GM18507 (cell line): ENCODE data around the gene CD209.
A peak's percentile ranks its signal among the peaks of the same experiment; 100 is the strongest.
"Not testable (repeated sequence)": the region's sequence is repeated elsewhere in the genome, so short reads cannot be mapped to it uniquely, and the experiment has no call there.

Source experiments
- DNase-seq: peaks from one replicate; pipeline ENCODE4 v3.0.0; 2011; ENCODE audit warnings: low read depth; ENCODE audit not compliant: insufficient read length; ENCODE audit errors: extremely low spot score
- FAIRE-seq: peaks from 2 replicates; lab custom pipeline; 2011; peaks lifted over from hg19 to GRCh38; lab: Jason Lieb, UNC

CD209 gene

DNA sequence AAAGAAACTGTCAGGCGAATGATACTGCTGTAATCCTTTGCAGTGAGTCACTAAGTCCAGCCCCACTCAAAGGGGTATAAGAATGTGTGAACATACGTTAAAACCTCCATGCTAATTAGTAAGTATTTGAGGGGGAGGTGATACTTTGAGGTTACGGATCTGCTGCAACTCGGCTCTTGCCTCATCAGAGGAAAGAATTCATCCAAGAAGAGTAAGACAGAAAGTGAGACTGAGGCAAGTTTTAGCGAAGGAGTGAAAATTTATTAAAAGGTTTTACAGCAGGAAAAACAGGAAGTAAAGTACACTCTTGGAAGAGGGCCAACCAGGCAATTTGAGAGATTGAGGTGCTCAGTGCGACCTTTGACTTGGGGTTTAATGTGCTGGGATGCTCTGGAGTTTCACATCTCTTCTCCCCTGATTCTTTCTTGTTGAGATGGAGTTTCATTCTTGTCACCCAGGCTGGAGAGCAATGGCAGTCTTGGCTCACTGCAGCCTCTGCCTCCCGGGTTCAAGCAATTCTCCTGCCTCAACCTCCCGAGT is 25.5 kb upstream of the CD209 start:
- peak; percentile 95 for FAIRE-seq
- DNase-seq: peak; percentile 30

DNA sequence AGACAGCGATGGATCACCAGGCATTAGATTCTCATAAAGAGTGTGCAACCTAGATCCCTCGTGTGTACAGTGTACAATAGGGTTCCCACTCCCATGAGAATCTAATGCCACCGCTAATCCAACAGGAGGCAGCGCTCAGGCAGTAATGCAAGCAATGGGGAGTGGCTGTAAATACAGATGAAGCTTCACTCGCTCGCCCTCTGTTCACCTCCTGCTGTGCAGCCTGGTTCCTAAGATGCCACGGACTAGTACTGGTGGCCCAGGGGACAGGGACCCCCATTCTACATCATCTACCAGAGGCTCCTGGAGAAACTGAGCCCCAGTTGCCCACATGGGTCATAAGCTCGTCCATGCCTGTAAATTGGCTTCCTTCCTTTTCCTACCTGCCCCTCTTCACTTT is 23.7 kb upstream of the CD209 start:
- FAIRE-seq (no peak), DNase-seq (no peak)

DNA sequence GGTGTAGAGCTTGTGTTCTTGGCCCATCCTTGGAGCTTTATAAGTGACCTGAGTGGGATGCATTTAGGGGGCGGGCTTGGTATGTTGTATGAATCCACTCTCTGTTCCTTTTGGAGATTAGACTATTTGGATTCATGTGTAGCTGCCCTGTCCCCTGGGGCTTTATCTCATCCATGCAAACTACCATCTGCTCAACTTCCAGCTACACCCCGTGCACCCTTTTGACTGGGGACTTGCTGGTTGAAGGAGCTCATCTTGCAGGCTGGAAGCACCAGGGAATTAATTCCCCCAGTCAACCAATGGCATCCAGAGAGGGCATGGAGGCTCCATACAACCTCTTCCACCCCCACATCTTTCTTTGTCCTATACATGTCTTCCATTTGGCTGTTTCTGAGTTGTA is 21.8 kb upstream of the CD209 start:
- FAIRE-seq (no peak), DNase-seq (no peak)

DNA sequence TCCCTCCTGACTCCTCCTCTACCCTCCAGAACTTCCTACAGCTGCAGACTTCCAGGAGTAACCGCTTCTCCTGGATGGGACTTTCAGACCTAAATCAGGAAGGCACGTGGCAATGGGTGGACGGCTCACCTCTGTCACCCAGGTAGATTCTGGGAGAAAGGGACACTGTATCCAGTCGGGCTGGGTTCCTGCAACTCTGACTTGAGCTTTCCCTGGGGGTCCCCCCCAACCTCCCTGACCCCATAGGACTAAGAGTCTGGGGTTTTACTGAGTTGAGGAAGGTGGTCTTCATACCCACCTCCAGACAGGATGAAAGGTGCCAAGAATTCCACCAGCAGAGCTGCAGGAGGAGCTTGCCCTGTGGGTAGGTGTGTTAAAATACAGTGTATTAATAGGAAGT is 20.2 kb upstream of the CD209 start:
- DNase-seq (no peak), FAIRE-seq (no peak)

DNA sequence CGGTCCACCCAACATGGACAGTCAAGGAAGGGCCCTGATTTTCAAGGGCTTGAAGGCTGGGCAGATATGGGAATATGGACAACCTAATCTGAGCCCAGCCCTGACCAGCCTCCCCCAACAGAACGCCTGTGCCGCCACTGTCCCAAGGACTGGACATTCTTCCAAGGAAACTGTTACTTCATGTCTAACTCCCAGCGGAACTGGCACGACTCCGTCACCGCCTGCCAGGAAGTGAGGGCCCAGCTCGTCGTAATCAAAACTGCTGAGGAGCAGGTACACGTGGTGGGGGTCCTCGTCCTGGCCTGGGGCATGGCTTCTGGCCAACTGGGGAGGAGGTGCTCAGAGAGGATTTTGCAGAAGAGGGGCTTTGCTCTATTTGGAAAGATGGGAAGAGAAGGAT is 19.2 kb upstream of the CD209 start:
- no peak for DNase-seq
- FAIRE-seq: no peak

DNA sequence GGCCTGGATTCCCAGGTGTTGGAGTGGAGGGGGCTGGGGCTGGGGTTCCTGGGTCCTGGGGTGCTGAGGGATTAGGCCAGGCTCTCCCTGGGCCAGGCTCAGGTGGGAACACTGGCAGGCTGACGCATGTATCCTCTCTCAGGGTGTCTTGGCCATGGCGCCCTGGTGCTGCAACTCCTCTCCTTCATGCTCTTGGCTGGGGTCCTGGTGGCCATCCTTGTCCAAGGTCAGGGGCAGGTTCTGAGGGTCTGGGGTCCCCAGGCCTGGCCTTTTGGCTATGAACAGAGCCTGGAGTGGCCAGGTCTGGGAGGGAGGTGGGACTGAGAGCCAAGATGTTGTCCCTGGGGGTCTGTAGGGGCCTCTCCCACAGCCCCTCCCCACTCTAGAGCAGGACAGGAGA is 17.7 kb upstream of the CD209 start:
- FAIRE-seq, DNase-seq: not testable (repeated sequence)

DNA sequence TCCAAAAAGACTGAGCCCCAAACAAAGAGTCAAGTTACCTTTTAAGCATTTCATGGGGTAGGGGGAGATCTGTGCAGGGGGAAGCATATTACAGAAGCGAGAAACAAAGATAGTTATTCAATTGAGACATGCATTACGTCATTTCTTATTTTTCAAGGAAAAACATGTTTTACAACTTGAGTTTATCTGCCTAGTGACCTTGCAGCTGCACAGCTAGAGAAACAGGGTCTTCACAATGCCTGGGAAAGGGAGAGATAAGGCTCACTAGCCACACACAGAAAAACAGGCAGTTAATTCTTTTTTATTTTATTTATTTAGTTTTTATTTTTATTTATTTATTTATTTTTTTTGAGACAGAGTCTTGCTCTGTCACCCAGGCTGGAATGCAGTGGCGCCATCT is 16.8 kb upstream of the CD209 start:
- FAIRE-seq, DNase-seq: not testable (repeated sequence)

DNA sequence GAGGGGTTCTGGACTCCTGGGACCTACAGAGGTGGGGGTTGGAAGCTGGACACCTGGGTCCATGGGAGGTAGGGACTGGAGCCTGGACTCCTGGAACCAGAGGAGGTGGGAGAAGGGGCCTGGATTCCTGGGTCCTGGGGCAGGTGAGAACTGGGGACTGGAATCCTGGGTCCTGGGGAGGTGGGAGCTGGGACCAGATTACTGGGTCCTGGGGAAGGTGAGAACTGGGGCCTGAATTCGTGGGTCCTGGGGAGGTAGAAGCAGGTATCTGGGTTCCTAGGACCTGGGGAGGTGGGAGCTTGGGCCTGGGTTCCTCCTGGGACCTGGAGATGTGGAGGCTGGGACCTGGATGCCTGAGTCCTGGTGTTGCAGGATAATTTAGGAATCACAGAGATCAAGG is 16.4 kb upstream of the CD209 start:
- no peak for DNase-seq
- FAIRE-seq: no peak

DNA sequence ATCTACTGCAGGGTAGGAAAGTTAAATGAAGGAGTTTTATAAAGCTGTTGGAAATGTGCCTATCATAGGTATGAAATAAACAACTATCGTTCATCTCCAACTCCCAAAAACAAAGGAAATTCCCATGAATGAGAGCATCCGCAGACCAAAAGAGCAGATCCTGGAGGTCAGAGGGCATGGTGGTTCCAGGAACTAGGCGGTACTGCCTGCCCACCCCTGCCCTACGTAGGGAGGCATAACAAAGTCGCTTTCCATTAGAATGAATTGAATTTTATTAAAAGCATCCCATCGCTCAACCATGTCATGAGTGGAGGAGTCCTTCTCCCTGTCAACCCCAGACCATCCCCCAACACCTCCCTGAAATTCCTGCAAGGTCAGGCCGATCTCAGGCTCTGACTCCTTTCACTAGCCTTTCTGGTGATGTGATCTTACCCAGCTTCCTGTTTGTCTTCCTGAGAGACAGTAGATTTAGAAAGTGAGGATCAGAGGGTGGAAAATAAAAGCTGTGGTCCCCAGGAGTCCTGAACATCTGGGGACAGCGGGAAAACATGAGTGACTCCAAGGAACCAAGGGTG is 15.5 kb upstream of the CD209 start, which contains the start of gene CLEC4M:
CLEC4M (plus strand) TSS at position 525 of the 575 bp plus-strand sequence; CDS start at position 549, 24 bp downstream.
- no peak for FAIRE-seq
- no peak for DNase-seq

DNA sequence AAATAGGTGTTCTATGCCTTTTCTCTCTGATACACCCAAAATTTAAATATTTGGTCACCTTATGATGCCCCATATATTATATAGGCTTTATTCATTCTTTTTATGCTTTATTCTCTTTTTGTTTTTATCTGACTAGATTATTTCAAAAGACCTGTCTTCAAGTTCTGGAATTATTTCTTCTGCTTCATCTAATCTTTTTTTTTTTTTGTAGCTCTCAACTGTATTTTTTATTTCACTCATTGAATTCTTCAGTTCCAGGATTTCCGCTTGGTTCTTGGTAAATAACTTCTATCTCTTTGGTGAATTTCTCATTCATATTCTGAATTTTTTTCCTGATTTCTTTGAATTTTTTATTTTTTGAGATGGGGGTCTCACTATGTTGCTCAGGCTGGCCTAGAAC is 11.8 kb upstream of the CD209 start:
- FAIRE-seq: no peak
- no peak for DNase-seq

DNA sequence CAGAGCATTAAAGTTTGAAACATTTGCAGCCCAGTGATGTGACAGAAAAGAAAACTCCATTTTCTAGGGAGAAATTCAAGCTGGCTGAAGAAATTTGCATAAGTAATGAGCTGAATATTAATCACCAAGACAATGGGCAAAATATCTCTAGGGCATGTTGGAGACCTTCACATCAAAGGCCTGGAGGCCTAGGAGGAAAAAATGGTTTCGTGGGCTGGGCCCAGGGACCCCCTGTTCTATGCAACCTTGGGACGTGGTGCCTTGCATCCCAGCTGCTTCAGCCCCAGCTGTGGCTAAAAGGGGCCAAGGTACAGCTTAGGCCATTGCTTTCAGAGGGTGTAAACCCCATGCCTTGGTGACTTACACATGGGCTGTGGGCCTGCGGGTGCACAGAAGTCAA is 10.0 kb upstream of the CD209 start:
- no peak for DNase-seq
- FAIRE-seq: no peak

DNA sequence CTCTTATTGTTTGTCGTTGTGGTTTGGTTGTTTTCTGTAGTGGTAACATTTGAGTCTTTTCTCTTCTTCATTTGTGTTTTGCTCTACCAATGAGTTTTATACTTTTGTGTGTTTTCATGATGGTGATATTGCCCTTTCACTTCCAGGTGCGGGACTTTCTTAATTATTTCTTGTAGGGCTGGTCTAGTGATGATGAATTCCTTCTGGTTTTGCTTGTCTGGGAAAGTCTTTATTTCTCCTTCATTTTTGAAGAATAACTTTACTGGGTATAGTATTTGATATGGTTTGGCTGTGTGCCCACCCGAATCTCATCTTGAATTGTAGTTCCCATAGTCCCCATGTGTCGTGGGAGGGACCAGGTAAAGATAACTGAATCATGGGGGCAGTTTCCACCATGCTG is 8.9 kb upstream of the CD209 start:
- DNase-seq: no peak
- no peak for FAIRE-seq

DNA sequence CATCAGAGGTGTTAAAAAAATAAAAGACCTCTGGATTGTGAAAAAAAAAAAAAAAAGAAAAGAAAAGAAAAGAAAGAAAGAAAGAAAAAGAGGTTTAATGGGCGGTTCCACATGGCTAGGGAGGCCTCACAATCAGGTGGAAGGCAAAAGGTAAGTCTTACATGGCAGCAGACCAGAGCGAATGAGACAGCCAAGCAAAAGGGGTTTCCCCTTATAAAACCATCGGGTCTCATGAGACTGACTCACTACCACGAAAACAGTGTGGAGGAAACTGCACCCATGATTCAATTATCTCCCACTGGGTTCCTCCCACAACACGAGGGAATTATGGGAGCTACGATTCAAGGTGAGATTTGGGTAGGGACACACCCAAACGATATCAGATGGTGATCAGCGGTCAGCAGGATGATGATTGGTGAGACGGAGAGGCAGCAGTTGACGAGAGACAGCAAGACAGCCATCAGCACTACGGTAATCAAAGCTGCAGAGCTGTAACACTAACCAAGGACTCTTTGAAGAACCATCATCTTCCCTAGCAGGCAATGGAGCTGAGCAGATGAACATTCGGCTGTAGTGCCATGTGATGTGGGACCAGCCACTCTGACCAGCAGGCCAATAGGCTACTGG is 3.9 kb upstream of the CD209 start:
- DNase-seq (no peak), FAIRE-seq (peak; percentile 89)

DNA sequence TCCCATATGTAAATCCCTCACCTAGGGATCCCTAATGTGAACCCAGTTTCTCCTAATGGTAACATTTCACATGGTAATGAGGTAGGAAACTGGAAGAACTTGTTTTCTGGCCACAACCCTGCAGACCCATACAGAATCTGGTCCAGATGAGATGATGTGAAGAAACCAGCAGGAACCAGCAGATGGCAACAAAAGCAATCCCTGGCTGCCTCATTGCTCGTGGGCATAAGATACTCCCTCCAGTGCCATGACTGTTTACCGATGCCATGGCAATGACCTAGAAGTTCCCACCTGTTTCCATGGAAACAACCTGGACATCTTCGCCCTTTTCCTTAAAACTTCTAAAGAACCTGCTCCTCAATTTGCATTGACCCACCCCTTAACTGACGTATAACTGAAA is 1.4 kb upstream of the CD209 start:
- FAIRE-seq (no peak), DNase-seq (no peak)

DNA sequence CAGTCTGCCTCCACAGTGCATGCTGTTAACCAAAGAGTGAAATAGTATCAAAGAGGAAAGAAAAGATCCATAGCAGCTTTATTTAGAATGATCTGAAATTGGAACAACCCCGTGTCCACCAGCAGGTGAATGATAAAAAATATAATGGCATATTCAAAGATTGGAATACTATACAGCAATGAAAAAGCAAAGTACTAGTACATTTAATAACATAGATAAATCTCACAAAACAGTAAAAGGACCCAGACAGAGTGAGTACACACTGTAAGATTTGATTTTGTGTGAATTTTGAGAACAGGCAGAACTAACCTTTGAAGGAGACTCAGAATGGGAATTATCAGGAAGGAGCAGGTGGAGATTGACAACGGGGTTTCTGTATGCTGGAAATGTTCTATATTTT is 837 bp upstream of the CD209 start:
- FAIRE-seq (no peak), DNase-seq (no peak)

DNA sequence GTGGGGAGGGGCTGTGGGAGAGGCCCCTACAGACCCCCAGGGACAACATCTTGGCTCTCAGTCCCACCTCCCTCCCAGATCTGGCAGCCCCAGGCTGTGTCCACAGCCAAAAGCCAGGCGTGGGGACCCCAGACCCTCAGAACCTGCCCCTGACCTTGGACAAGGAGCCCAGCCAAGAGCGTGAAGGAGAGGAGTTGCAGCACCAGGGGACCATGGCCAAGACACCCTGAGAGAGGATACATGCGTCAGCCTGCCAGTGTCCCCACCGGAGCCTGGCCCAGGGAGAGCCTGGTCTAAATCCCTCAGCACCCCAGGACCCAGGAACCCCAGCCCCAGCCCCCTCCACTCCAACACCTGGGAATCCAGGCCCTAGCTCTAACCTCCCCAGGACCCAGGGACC is 1.0 kb downstream of the CD209 start:
- FAIRE-seq, DNase-seq: not testable (repeated sequence)

DNA sequence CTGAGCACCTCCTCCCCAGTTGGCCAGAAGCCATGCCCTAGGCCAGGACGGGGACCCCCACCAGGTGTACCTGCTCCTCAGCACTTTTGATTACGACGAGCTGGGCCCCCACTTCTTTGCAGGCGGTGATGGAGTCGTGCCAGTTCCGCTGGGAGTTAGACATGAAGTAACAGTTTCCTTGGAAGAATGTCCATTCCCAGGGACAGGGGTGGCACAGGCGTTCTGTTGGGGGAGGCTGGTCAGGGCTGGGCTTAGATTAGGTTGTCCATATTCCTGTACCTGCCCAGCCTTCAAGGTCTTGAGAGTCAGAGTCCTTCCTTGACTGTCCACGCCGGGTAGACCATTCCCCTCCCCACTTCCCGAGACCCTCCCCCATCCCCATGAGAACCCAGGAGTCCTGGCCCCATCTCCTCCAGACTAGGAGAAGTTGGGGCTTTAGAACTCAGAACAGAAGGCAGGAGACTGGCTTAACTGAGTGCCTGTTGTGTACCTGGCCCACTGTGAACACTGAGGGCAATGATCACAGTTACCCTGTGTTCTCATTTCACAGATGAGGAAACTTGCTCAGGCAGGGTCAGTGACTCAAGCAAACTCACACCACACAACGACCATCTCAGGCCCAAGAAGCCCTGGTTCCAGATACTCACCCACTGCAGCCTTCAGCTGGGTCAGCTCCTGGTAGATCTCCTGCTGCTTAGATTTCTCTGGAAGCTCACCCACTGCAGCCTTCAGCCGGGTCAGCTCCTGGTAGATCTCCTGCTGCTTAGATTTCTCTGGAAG is 2.3 kb downstream of the CD209 start:
- DNase-seq (no peak), FAIRE-seq (no peak)

DNA sequence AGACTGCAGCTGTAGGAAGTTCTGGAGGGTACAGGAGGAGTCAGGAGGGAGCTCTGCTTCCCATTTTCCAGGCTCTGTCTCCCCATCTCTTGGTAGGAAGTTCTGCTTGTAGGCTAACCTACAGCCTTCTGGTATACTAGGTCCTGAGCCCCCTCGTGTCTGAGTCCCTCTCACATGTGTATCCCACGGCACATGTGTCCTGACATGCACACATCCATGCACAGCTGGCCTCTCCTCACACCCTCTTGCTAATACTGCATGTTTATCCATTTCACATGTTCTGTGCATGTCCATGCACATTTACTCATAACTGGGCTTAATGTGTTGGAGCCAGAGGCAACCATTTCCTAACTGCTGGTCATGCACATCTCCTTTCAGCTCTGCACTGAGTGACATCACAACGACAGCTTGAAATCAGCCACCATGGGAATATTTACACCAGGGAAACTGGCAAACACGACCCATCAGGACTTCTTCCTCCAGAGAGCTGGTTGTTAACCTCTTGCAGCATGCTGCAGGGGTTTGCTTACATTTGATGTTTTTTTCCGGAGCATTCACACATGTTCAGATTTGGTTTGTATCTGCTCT is 3.0 kb downstream of the CD209 start:
- no peak for DNase-seq
- FAIRE-seq: no peak

DNA sequence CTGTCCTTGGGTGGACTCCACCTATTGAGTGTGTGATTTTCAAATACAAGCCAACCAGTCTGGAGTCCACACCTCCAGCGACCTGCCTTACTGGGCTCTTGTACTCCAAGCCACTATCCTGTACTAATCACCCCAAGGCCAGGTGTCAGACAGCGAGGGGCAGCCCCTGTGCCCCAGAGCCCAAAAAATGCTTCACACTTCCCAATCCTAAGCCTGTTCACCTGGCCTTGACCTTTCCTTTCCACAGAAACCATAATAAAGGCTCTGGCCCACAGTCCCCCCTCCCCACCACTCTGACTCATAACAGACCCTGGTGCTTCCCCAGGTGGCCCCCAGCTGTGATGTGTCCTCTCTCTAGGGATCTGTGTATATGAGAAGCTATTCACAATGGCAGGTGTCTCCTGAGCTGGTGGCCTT is 3.9 kb downstream of the CD209 start:
- FAIRE-seq: peak; percentile 73
- DNase-seq: peak; percentile 68

DNA sequence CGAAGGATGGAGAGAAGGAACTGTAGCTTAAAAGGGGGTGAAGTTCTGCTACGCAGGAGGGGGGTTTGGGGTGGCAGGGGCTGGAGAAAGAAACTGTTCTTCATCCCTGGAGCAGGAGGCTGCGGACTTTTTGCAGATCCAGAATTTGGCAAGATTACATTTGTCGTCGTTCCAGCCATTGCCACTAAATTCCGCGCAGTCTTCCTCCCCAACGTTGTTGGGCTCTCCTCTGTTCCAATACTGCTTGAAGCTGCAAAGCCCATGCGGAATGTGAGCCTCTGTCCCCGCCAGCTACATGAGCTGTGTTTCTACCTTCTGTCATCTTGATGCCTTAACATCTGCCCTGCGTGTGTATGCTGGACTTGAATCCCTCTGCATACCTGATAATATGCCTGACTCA is 4.3 kb downstream of the CD209 start:
- FAIRE-seq (no peak), DNase-seq (no peak)
